Stimulated activated CD4-positive, alpha-beta T cell treated with anti-CD3 and anti-CD28 coated beads, Interleukin-15, amount 100 ng/mL, for 1 hour (primary cell): ENCODE data around the gene FES.

Source experiments
- DNase-seq, 2 donors: peaks; one replicate each; pipeline ENCODE4 v3.0.0-alpha.2; 2020; ENCODE audit warnings: low read depth in 1 of 2, low spot score in 1 of 2

The FES gene

GRCh38 chr15:90875549-90875981, 8.7 kb upstream of the FES start:
- DNase-seq, result no peak

DNA sequence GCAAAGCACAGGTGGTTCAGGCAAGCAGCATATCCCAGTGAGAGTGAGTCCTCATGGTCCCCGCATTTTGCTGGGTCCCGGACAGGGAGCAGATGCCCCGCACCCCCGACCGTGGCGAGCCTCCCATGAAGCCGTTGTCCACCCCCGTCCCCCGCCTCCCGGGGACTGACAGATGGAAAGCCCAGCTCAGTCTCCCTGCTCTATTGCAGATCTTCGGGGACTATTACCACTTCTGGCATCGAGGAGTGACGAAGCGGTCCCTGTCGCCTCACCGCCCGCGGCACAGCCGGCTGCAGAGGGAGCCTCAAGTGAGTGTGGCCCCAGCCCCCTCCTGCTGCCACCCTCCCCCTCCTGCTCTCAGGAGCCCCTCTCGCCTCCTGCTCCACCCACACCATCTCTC, 8.3 kb upstream of the FES start:
- no peak for DNase-seq

DNA sequence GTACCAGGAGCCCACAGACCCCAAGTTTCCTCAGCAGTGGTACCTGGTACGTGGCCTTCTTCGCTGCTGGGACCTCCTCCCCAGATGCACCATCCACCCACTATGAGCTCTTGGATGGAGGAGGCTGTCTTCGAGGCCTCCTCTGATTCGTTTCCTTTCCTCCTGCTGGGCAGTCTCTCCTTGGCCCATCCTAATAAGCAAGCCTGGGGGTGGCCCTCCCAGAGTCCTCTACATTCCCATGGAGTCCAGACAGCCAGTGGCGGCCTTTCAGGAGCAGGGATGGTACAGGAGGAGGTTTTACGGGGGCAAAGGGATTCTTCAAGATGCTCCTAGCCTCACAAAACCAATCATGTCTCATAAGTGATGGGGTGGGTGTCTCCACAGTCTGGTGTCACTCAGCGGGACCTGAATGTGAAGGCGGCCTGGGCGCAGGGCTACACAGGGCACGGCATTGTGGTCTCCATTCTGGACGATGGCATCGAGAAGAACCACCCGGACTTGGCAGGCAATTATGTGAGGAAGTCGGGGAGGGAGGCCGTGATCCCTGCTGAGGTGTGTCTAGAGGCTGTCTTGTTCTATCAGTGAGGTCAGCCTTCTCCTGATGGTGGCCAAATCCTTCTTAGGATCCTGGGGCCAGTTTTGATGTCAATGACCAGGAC, 7.7 kb upstream of the FES start:
- no peak for DNase-seq

DNA sequence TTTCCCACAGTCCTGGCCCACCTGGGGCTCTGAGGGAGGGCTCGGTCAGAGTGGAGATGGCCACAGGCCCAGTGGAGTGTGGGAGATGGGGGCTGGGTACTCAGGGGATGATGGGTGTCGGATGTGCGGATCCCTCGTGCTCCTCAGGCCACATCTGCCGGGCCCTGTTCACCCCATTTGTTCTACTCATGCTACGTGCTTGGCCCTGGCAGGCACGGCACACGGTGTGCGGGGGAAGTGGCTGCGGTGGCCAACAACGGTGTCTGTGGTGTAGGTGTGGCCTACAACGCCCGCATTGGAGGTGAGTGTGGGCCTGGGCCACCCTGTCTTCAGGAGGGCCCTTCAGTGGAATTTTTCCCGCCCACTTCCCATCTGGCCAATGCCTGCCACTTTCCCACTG, 7.0 kb upstream of the FES start:
- DNase-seq, result no peak

DNA sequence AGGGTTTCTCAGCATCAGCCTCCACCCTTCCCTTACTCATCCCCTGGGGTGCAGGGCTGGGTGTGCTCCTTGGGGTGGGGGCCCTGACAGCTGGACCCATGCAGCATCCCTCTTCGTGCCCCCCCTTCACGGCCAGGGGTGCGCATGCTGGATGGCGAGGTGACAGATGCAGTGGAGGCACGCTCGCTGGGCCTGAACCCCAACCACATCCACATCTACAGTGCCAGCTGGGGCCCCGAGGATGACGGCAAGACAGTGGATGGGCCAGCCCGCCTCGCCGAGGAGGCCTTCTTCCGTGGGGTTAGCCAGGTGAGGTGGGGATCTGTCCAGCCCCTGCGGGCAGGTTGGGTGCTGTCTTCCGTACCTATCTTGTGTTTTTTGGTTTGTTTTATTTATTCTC, 6.3 kb upstream of the FES start:
- DNase-seq, result no peak

- no peak for DNase-seq
Observed at GRCh38 chr15:90878660-90879059, 5.6 kb upstream of the FES start.

GRCh38 chr15:90879730-90880366, 4.5 kb upstream of the FES start:
- no peak for DNase-seq

- DNase-seq, result no peak
Observed at GRCh38 chr15:90880381-90881145, 3.7 kb upstream of the FES start.

- no peak for DNase-seq
Observed at GRCh38 chr15:90881181-90881977, 2.9 kb upstream of the FES start.

DNA sequence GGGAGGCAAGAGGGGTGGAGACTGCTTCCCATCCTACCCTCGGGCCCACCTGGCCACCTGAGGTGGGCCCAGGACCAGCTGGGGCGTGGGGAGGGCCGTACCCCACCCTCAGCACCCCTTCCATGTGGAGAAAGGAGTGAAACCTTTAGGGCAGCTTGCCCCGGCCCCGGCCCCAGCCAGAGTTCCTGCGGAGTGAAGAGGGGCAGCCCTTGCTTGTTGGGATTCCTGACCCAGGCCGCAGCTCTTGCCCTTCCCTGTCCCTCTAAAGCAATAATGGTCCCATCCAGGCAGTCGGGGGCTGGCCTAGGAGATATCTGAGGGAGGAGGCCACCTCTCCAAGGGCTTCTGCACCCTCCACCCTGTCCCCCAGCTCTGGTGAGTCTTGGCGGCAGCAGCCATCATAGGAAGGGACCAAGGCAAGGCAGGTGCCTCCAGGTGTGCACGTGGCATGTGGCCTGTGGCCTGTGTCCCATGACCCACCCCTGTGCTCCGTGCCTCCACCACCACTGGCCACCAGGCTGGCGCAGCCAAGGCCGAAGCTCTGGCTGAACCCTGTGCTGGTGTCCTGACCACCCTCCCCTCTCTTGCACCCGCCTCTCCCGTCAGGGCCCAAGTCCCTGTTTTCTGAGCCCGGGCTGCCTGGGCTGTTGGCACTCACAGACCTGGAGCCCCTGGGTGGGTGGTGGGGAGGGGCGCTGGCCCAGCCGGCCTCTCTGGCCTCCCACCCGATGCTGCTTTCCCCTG, 2.2 kb upstream of the FES start:
- DNase-seq, result no peak

GRCh38 chr15:90882781-90883525, 1.4 kb upstream of the FES start:
- DNase-seq, result no peak

- no peak for DNase-seq
Observed at GRCh38 chr15:90883526-90883975, 753 bp upstream of the FES start.

- no peak for DNase-seq
Observed at GRCh38 chr15:90884719-90885431, 571 bp downstream of the FES start.

- peak; percentile 62 to 75 for DNase-seq
Observed at GRCh38 chr15:90885432-90886290, 1.4 kb downstream of the FES start.

DNA sequence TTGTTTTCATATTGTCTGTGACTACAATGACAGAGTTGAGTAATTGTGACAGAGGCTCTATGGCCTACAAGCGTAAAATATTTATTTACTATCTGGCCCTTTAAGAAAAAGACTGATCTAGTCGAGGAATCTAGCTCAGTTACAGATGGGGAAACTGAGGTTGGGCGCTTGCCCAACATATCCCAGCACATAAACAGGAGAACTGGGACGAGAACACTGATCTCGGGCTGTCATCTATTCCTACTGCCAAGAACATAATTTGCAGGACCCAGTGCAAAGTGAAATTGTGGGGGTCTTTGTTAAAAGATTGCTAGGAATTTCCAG, 1.9 kb downstream of the FES start:
- DNase-seq, result no peak

DNA sequence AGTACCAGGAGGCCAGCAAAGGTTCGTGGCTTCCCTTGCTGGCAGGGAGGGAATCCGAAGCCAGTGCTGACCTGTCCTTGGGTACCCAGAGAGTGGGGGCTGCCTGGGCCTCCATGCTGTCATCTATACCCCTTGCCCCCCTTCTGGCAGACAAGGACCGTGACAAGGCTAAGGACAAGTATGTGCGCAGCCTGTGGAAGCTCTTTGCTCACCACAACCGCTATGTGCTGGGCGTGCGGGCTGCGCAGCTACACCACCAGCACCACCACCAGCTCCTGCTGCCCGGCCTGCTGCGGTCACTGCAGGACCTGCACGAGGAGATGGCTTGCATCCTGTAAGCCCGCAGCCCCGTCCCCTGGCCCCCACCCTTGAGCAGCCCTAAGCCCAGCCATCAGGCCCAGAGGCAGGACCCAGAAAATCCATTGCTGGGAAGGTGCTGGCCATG, 2.8 kb downstream of the FES start:
- DNase-seq, result no peak

DNA sequence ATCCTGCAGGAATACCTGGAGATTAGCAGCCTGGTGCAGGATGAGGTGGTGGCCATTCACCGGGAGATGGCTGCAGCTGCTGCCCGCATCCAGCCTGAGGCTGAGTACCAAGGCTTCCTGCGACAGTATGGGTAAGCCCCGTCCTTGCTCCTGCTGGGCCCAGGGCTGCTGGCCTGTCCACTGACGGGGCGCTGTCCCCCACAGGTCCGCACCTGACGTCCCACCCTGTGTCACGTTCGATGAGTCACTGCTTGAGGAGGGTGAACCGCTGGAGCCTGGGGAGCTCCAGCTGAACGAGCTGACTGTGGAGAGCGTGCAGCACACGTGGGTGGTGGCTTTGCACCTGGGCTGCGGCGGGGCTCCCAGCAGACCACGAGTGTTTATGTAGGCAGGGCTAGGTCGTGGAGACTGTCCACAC, 5.0 kb downstream of the FES start:
- no peak for DNase-seq

- no peak for DNase-seq
Observed at GRCh38 chr15:90889736-90890456, 5.6 kb downstream of the FES start.
